Activated CD4-positive, alpha-beta memory T cell treated with anti-CD3 and anti-CD28 coated beads for 36 hours (primary cell): ENCODE results near the gene SEMA4C. TPM values are rescaled to one million over a fixed set of nuclear protein-coding genes. Genes with fewer than 3 reads are reported as not detected.

Source experiments
- CTCF ChIA-PET: fragments of 350-600 bp; sonication (Branson Sonifier 250); formaldehyde crosslinking; loops from one replicate; lab custom pipeline; 2021; ENCODE audit warnings: antibody characterized with exemption, inconsistent platforms; lab: Charles Lee
- POLR2A ChIA-PET: fragments of 350-600 bp; sonication (Branson Sonifier 250); formaldehyde crosslinking; loops from one replicate; lab custom pipeline; 2021; ENCODE audit warnings: antibody characterized with exemption; lab: Charles Lee
- DNase-seq: peaks from one replicate; pipeline ENCODE4 v3.0.0-alpha.2; 2020
- H3K27ac Mint-ChIP-seq: one replicate; pipeline ENCODE4 v1.8.0; 2021; ENCODE audit warnings: mixed read lengths
- H3K27me3 Mint-ChIP-seq: one replicate; pipeline ENCODE4 v1.8.0; 2021; ENCODE audit warnings: mixed read lengths
- H3K36me3 Mint-ChIP-seq: one replicate; pipeline ENCODE4 v1.8.0; 2021; ENCODE audit warnings: mixed read lengths
- H3K4me1 Mint-ChIP-seq: one replicate; pipeline ENCODE4 v1.8.0; 2021; ENCODE audit warnings: low read depth, mixed read lengths
- H3K4me3 Mint-ChIP-seq: one replicate; pipeline ENCODE4 v1.8.0; 2021; ENCODE audit warnings: mild to moderate bottlenecking, mixed read lengths
- H3K9me3 Mint-ChIP-seq: one replicate; pipeline ENCODE4 v1.8.0; 2021; ENCODE audit warnings: mixed read lengths
- intact Hi-C: fragments of 100-400 bp; cut with micrococcal nuclease; formaldehyde crosslinking; loops from one replicate; pipeline ENCODE4 v1.15.1; 2023
- total RNA-seq, 2 experiments: library from RNA; stranded (reverse); gene quantifications; one replicate each; pipeline ENCODE4 v1.2.3, GENCODE V29; 2021

Gene SEMA4C
- total RNA-seq, 2 experiments from 2014 or later: 13.9 to 18.8 TPM

GRCh38 chr2:96884299-96885094, 14.6 kb upstream of the SEMA4C start:
- POLR2A ChIA-PET: no interaction called here
- CTCF ChIA-PET: no interaction called here

GRCh38 chr2:96883306-96883705, 13.4 kb upstream of the SEMA4C start:
- intact Hi-C loops: no loop called here
- ChIA-PET CTCF (no interaction called here), POLR2A (interaction anchor here (0.7 kb wide), 1 partner anchor 316 kb away, joined by 3 read pairs; no protein-coding TSS in a partner anchor)
- no peaks in the 10 kb centered on the region for H3K9me3 Mint-ChIP-seq
- H3K27ac Mint-ChIP-seq: no peak overlapping the region
- H3K27me3 Mint-ChIP-seq: no peaks in the 10 kb centered on the region
- no peak for DNase-seq
- peaks cover 4% of the 10 kb centered on the region for H3K4me1 Mint-ChIP-seq
- no peaks in the 10 kb centered on the region for H3K36me3 Mint-ChIP-seq
- no peak overlapping the region for H3K4me3 Mint-ChIP-seq

More at GRCh38 chr2:96884299-96885094, 14.6 kb upstream of the SEMA4C start:
- no peaks in the 10 kb centered on the region for H3K9me3 Mint-ChIP-seq
- no peak overlapping the region for H3K4me3 Mint-ChIP-seq
- intact Hi-C loops: no loop called here
- H3K36me3 Mint-ChIP-seq: no peaks in the 10 kb centered on the region
- peaks cover 4% of the 10 kb centered on the region for H3K4me1 Mint-ChIP-seq
- H3K27me3 Mint-ChIP-seq: no peaks in the 10 kb centered on the region
- DNase-seq: no peak
- no peak overlapping the region for H3K27ac Mint-ChIP-seq

- Mint-ChIP-seq H3K4me1 (peaks cover 2% of the 10 kb centered on the region), H3K27ac (no peak overlapping the region), H3K36me3 (no peaks in the 10 kb centered on the region), H3K9me3 (no peaks in the 10 kb centered on the region), H3K27me3 (no peaks in the 10 kb centered on the region), H3K4me3 (no peak overlapping the region)
- no peak for DNase-seq
- CTCF ChIA-PET: no interaction called here
- POLR2A ChIA-PET: interaction anchor here (0.7 kb wide), 1 partner anchor 316 kb away, joined by 3 read pairs; no protein-coding TSS in a partner anchor
- intact Hi-C loops: no loop called here
Observed at GRCh38 chr2:96882906-96883305, 13.0 kb upstream of the SEMA4C start.

GRCh38 chr2:96882230-96882629, 12.3 kb upstream of the SEMA4C start:
- Mint-ChIP-seq H3K36me3 (no peaks in the 10 kb centered on the region), H3K27me3 (no peaks in the 10 kb centered on the region), H3K4me1 (peaks cover 1% of the 10 kb centered on the region), H3K9me3 (no peaks in the 10 kb centered on the region), H3K27ac (no peak overlapping the region), H3K4me3 (no peak overlapping the region)
- ChIA-PET CTCF (no interaction called here), POLR2A (no interaction called here)
- intact Hi-C loops: no loop called here
- DNase-seq: no peak

- Mint-ChIP-seq H3K36me3 (no peaks in the 10 kb centered on the region), H3K4me3 (no peak overlapping the region), H3K27ac (no peak overlapping the region), H3K9me3 (no peaks in the 10 kb centered on the region), H3K4me1 (no peaks in the 10 kb centered on the region), H3K27me3 (no peaks in the 10 kb centered on the region)
- ChIA-PET CTCF (no interaction called here), POLR2A (no interaction called here)
- intact Hi-C loops: no loop called here
- DNase-seq: no peak
Observed at GRCh38 chr2:96881349-96882195, 11.7 kb upstream of the SEMA4C start.

- intact Hi-C loops: no loop called here
- H3K36me3 Mint-ChIP-seq: no peaks in the 10 kb centered on the region
- no peak for DNase-seq
- H3K27ac Mint-ChIP-seq: no peak overlapping the region
- ChIA-PET POLR2A (no interaction called here), CTCF (no interaction called here)
- peaks cover 7% of the 10 kb centered on the region for H3K4me1 Mint-ChIP-seq
- H3K4me3 Mint-ChIP-seq: no peak overlapping the region
- no peaks in the 10 kb centered on the region for H3K27me3 Mint-ChIP-seq
- no peaks in the 10 kb centered on the region for H3K9me3 Mint-ChIP-seq
Observed at GRCh38 chr2:96880891-96881273, 11.0 kb upstream of the SEMA4C start.

GRCh38 chr2:96879545-96880040, 9.7 kb upstream of the SEMA4C start:
- Mint-ChIP-seq H3K27ac (no peak overlapping the region), H3K4me1 (peaks cover 15% of the 10 kb centered on the region), H3K4me3 (no peak overlapping the region), H3K9me3 (no peaks in the 10 kb centered on the region), H3K27me3 (no peaks in the 10 kb centered on the region), H3K36me3 (no peaks in the 10 kb centered on the region)
- CTCF ChIA-PET: interaction anchor here (0.9 kb wide), 1 partner anchor 11 kb away, joined by 5 read pairs; no protein-coding TSS in a partner anchor
- no peak for DNase-seq
- POLR2A ChIA-PET: no interaction called here
- intact Hi-C loops: no loop called here

GRCh38 chr2:96878796-96879544, 9.1 kb upstream of the SEMA4C start:
- no peak for DNase-seq
- H3K27me3 Mint-ChIP-seq: no peaks in the 10 kb centered on the region
- POLR2A ChIA-PET: no interaction called here
- intact Hi-C loops: no loop called here
- no peaks in the 10 kb centered on the region for H3K9me3 Mint-ChIP-seq
- H3K4me3 Mint-ChIP-seq: no peak overlapping the region
- H3K36me3 Mint-ChIP-seq: no peaks in the 10 kb centered on the region
- H3K27ac Mint-ChIP-seq: no peak overlapping the region
- H3K4me1 Mint-ChIP-seq: peaks cover 21% of the 10 kb centered on the region
- CTCF ChIA-PET: interaction anchor here (0.9 kb wide), 1 partner anchor 21 kb away, joined by 3 read pairs; the partner anchor contains the start of gene ANKRD39

- ChIA-PET CTCF (interaction anchor here (0.9 kb wide), 1 partner anchor 20 kb away, joined by 3 read pairs; the partner anchor contains the start of gene ANKRD39), POLR2A (interaction anchor here (1.0 kb wide), 1 partner anchor 20 kb away, joined by 3 read pairs; the partner anchor contains the start of gene ANKRD39)
- Mint-ChIP-seq H3K27ac (no peak overlapping the region), H3K9me3 (no peaks in the 10 kb centered on the region), H3K4me1 (peaks cover 29% of the 10 kb centered on the region), H3K27me3 (no peaks in the 10 kb centered on the region), H3K36me3 (no peaks in the 10 kb centered on the region), H3K4me3 (no peak overlapping the region)
- intact Hi-C loops: no loop called here
- DNase-seq: no peak
Observed at GRCh38 chr2:96878171-96878570, 8.3 kb upstream of the SEMA4C start.

GRCh38 chr2:96877631-96878092, 7.8 kb upstream of the SEMA4C start:
- Mint-ChIP-seq H3K4me1 (peaks cover 34% of the 10 kb centered on the region), H3K36me3 (no peaks in the 10 kb centered on the region), H3K4me3 (no peak overlapping the region), H3K27me3 (no peaks in the 10 kb centered on the region), H3K27ac (no peak overlapping the region), H3K9me3 (no peaks in the 10 kb centered on the region)
- CTCF ChIA-PET: no interaction called here
- POLR2A ChIA-PET: interaction anchor here (1.0 kb wide), 1 partner anchor 19 kb away, joined by 3 read pairs; the partner anchor contains the start of gene ANKRD39
- intact Hi-C loops: no loop called here
- DNase-seq: no peak

GRCh38 chr2:96877042-96877451, 7.2 kb upstream of the SEMA4C start:
- Mint-ChIP-seq H3K36me3 (no peaks in the 10 kb centered on the region), H3K4me1 (peaks cover 40% of the 10 kb centered on the region), H3K4me3 (no peak overlapping the region), H3K27me3 (no peaks in the 10 kb centered on the region), H3K9me3 (no peaks in the 10 kb centered on the region), H3K27ac (no peak overlapping the region)
- DNase-seq: no peak
- ChIA-PET POLR2A (no interaction called here), CTCF (no interaction called here)
- intact Hi-C loops: no loop called here
